GM12892 (cell line): ENCODE results near the gene EYS.
"Not testable (repeated sequence)": the region's sequence is repeated elsewhere in the genome, so short reads cannot be mapped to it uniquely, and the experiment has no call there.

ENCODE experiments used
- DNase-seq: peaks from one replicate; pipeline ENCODE4 v3.0.0; 2011; ENCODE audit not compliant: insufficient read length
- FAIRE-seq: peaks from 2 replicates; lab custom pipeline; 2011; peaks lifted over from hg19 to GRCh38; lab: Jason Lieb, UNC
- POLR2A ChIP-seq: IDR thresholded peaks from 2 replicates; pipeline ENCODE4 v1.6.1; 2011; ENCODE audit warnings: low read depth, low read length, control low read depth
- POLR2AphosphoS5 ChIP-seq: IDR thresholded peaks from 2 replicates; pipeline ENCODE4 v1.6.1; 2011; ENCODE audit warnings: low read depth, low read length, control low read depth
- TAF1 ChIP-seq: IDR thresholded peaks from 2 replicates; pipeline ENCODE4 v1.6.1; 2011; ENCODE audit warnings: low read depth, mild to moderate bottlenecking, control low read depth, low read length, borderline replicate concordance

Gene EYS

DNA sequence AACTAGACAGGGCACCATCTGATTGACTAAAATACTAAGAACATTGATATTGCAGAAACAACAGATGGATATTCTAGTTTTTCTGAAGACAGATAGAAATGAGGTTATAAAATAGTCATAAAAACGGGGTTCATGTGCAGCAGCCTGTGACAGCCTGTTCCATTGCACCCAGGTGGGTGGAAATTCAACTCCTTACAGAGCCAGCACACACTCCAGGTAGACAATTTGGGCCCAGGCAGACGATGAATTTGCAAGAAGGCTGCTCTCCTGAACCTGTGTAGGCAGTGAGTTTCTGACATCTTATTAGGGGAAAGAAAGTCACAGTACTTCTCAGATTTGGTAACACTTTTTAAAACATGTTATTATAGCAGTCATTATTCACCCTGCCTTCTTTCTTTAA, 1657.3 kb downstream of the EYS start:
- DNase-seq = no peak
- no peak for TF ChIP-seq POLR2A
- no peak for TF ChIP-seq TAF1
- TF ChIP-seq POLR2AphosphoS5 = no peak
- FAIRE-seq = no peak

DNA sequence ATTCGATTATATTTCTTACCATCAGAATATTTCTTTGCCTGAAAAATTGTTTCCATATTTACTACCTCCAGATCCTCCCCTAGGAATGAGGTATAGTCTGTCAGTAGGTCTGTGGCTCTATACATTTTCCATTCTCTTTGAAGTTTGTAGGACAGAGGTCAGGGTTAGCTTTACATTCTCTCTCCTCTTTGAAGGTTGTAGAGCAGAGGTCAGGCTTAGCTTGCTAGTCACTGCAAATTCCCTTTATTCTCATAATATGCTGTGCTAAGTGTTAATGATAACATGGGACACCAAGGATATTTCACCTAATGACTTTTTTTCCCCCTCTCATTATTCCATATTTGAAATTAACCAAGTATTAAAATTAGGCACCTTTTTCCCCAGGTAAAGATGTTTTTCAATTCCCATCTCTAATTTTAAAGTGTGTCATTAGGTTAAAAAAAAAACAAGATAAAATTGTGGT, 1660.2 kb downstream of the EYS start:
- no peak for FAIRE-seq
- TF ChIP-seq POLR2AphosphoS5 (no peak), TAF1 (no peak), POLR2A (no peak)
- DNase-seq = no peak

DNA sequence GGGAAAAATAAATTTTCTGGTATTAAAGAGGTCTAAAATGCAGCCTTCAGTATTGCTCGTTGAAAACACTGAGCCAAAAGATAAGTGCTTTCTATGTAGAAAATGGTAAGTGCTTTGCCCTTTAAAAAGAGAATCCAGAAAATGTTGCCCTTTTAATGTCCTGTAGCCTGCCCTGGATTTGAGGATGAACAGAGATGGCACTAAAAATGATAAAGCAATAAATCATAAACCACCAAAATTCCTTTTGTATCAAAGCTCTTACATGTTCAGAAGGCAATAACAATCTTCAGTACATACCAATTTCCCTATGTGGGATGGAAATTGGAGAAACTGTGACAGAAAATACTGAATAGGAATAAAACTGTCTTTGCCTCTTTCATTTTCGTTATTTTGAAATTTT, 1665.7 kb downstream of the EYS start:
- no peak for FAIRE-seq
- TF ChIP-seq TAF1 (no peak), POLR2AphosphoS5 (no peak), POLR2A (no peak)

DNA sequence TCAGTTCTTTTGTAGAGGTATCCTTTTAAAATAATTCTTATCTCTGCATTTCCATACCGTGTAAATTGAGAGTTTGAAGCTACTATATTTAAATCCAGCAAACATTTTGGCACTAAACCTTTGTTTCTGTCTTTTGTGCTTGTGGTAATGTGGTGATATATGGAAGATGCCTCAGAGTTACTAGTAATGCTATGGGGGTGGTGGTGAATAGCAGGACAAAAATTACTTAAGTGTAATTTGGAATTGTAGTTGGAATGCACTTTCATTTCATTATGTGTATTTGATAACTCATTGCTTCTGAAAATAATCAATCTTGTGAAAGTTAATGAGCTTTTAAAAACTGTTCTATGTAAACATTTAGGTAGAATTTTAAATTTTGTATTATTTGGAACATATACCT, 1666.9 kb downstream of the EYS start:
- FAIRE-seq = no peak
- no peak for TF ChIP-seq POLR2AphosphoS5
- TF ChIP-seq TAF1 = no peak
- no peak for TF ChIP-seq POLR2A
- DNase-seq = no peak

More for the DNA sequence above, 1665.7 kb downstream of the EYS start:
- DNase-seq = no peak

DNA sequence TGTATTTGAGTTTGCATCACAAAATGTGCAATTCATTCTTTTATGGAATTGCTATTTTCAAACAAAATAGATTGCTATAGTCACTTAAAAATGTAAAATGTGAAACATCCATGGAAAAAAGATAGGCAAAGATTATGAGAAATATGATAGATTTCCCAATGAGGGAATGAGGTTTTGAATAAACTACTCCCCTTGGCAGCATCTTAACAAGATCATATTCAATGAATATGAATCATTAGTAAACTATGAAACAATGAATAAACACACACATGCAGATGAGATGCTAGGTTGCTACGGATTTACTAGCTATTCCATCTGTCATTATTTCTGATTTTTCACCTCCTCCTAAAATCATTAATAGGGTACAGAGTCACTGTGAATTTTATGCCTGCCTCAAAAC, 1669.6 kb downstream of the EYS start:
- TF ChIP-seq POLR2AphosphoS5 (no peak), TAF1 (no peak), POLR2A (no peak)
- FAIRE-seq = no peak
- DNase-seq = no peak

DNA sequence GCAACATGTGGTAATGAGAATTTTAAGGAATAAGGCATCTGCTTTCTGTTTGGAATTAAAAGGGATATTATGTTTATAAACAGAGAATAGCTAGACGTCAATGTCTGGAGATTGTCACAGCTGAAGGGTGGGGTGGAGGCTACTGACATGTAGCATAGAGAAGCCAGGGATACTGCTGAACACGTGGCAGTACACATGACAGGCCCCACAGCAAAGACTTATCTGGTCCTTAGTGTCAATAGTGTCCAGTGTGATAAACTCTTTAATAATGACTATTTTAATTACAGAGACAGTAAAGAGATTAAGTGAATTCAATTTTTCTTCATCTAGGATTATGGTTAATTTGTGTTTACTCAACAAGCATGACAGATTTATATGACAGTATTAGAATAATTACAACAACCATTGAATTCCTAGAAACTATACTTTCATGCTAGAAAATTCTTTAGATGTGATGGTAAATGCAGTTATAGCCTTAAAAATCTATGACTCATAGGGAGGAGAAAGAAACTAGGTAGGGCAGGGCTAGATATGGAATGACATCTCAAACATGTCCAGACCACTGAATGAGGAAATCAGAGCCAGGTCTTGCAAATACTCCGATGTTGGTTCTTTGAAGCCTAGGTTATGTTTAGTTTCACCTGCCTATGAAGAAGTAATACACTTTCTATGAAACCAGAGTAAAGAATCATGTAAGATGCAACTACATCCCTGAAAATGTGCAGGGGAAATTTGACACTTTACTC, 1671.9 kb downstream of the EYS start:
- FAIRE-seq = no peak
- no peak for DNase-seq
- TF ChIP-seq TAF1 (no peak), POLR2A (no peak), POLR2AphosphoS5 (no peak)

DNA sequence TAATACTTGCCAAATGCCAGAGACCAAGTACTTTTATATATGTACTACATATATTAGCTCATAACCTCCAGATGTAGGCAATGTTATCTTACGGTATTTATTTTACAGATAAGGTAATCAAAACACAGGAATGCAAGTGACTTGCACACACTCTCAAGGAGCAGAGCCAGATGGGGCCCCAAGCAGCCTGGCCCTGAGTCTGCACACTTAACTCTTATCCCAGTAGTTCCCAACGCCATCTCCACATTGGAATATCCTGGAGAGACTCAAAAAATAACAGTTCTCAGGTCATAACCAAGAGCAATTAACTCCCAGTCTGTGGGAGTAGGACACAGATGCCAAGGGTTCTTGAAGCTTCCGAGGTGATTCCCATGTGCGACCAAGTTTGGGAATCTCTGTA, 1672.7 kb downstream of the EYS start:
- no peak for TF ChIP-seq POLR2A
- no peak for TF ChIP-seq POLR2AphosphoS5
- DNase-seq (no peak), FAIRE-seq (no peak)

DNA sequence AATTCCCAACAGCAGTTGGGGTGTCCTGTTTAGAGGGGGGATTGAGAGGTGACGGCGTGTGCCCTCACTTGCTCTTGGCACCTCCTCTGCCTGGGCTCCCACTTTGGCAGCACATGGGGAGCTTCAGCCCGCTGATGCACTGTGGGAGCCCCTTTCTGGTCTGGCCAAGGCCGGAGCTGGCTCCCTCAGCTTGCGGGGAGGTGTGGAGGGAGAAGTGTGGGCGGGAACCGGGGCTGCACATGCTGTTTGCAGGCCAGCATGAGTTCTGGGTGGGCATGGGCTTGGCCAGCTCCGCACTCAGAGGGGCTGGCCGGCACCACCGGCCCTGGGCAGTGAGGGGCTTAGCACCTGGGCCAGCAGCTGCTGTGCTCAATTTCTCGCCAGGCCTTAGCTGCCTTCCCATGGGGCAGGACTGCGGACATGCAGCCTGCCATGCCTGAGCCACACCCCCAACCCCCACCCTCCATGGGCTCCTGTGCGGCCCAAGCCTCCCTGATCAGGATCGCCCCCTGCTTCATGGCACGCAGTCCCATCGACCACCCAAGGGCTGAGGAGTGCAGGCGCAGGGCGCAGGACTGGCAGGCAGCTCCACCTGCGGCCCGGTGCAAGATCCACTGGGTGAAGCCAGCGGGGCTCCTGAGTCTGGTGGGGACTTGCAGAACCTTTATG, 1675.9 kb downstream of the EYS start:
- DNase-seq, FAIRE-seq: not testable (repeated sequence)

DNA sequence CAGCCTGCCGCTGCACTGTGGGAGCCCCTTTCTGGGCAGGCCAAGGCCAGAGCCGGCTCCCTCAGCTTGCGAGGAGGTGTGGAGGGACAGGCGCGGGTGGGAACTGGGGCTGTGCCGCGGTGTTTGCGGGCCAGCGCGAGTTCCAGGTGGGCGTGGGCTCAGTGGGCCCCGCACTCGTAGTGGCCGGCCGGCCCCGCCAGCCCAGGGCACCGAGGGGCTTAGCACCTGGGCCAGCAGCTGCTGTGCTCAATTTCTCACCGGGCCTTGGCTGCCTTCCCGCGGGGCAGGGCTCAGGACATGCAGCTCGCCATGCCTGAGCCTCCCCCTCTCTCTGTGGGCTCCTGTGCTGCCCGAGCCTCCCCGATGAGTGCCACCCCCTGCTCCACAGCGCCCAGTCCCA, 1683.3 kb downstream of the EYS start:
- DNase-seq (no peak), FAIRE-seq (no peak)
- no peak for TF ChIP-seq TAF1

DNA sequence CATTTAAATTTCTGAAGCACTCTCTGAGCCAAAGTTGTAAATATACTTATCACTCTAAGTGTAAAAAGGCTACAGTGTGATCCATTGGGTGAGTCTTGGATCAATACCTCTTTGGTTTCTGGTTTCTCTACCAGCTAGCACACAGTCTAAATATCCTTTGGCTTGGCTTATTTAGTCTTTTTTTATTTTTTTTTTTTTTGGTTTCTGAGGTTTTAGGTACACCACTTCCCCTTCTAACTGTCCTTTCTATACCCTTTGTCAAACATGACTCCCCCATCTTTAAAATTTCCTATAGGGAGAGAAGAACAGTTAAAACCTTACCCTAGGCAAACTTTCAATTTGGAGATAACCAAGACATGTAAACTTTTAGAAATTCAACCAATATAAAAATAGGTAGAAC, 1692.4 kb downstream of the EYS start:
- no peak for DNase-seq
- FAIRE-seq = no peak
- TF ChIP-seq POLR2A (no peak), POLR2AphosphoS5 (no peak)

DNA sequence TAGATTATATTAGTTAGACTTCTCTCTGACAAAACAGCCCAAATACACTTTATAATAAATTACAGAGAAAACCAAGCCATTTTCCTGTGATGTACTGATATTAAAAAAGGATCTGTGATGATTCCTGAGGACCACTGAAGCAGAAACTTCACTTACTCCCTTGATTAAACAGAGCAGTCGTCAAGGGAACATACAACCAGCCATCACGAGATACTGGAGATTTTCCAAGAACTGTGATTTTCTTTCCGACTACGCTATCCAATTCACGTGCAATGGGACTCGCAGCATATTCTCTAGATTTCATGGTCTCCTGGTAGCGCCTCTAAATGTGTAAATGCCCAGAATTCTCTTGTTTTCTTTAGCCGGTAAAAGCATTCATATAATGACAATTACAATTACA, 1694.0 kb downstream of the EYS start:
- TF ChIP-seq POLR2AphosphoS5 (no peak), POLR2A (no peak), TAF1 (no peak)
- FAIRE-seq (no peak), DNase-seq (no peak)

DNA sequence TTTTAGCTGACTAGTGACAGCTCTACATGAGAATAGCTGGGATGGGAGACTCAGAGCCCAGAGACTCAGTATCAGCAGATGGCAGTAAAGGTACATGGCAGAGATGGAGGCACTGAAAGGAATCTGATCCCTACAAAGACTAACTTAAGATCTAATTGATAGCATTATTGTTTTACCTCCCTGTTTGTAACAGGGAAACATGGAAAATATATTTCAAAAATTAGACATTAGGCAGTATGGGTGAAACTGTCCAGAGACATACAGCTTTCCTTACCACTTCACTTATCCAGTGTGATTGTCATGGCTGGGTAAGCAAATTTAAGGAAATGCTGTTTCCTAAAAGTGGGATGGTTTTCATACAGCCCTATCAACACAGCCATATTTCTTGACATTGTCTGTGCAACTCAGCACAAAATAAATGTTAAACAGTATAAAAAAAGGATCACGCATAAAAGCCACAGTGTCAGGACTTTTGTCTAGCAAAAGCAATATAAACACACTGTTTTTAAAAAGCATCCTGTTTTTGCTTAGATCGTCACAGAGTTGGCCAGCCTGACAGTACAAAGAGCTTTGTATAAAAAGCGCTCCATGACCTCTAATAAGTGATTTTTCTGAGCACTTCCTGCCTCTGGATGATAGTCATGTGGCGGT, 1694.5 kb downstream of the EYS start:
- TF ChIP-seq POLR2AphosphoS5 (no peak), TAF1 (no peak), POLR2A (no peak)
- DNase-seq (no peak), FAIRE-seq (no peak)
